HCT116 (cell line): ENCODE results near the gene ATF7. TPM values are rescaled to one million over a fixed set of nuclear protein-coding genes. Genes with fewer than 3 reads are reported as not detected.

Experiments used
- ATAC-seq: fragments of 200-7000 bp; cut with Tn5 transposase; 2 replicates; pipeline ENCODE4 v1.9.1; 2020; ENCODE audit warnings: mild to moderate bottlenecking, moderate library complexity
- BruUV-seq: library from RNA; stranded (reverse); fragments of 400-500 nt; replicated peaks from 2 replicates; lab custom pipeline; 2021; lab: Mats Ljungman, UMichigan
- CTCF ChIA-PET: fragments of 300-600 bp; sonication (Branson Sonifier 250); formaldehyde crosslinking; loops from one replicate; lab custom pipeline; 2021; ENCODE audit warnings: antibody characterized with exemption; lab: Charles Lee
- POLR2A ChIA-PET: fragments of 300-600, 350-600 bp; sonication (Branson Sonifier 250); formaldehyde crosslinking; loops from one replicate; lab custom pipeline; 2021; ENCODE audit warnings: antibody characterized with exemption; lab: Charles Lee
- RAD21 ChIA-PET, 2 experiments: fragments of 300-600 bp; sonication (Branson Sonifier 250); formaldehyde crosslinking; loops; one replicate each; lab custom pipeline; 2023; ENCODE audit warnings: low total read pairs in 2 of 2; ENCODE audit not compliant: uncharacterized antibody in 2 of 2, unreplicated experiment in 2 of 2, low non-redundant PET in 1 of 2; lab: Charles Lee
- DNase-seq: peaks from one replicate; pipeline ENCODE4 v3.0.0-alpha.2; 2010; ENCODE audit warnings: low read depth, low spot score
- H2AFZ ChIP-seq: fragments of 200-600 bp; shearing (Covaris generic), sonication (generic); 2 replicates; pipeline ENCODE4 v1.6.1; 2017; ENCODE audit warnings: low read depth, mixed run types, mixed read lengths, antibody characterized with exemption, low read length; ENCODE audit not compliant: poor library complexity, severe bottlenecking
- H3K27ac ChIP-seq: 2 replicates; pipeline ENCODE4 v1.5.1; 2012; ENCODE audit warnings: low read depth, low read length
- H3K27me3 ChIP-seq: fragments of 200-600 bp; sonication (generic); 2 replicates; pipeline ENCODE4 v1.6.1; 2016; ENCODE audit warnings: mixed run types, low read length, mixed read lengths; ENCODE audit not compliant: insufficient read depth
- H3K36me3 ChIP-seq, 2 experiments: fragments of 200-500 bp in 1 of 2; fragments of 200-600 bp in 1 of 2; sonication (Bioruptor generic) in 1 of 2; sonication (generic) in 1 of 2; 2 replicates each; pipeline versions ENCODE4 v1.5.1 to v1.6.1; 2014 to 2016; ENCODE audit warnings: low read length in 2 of 2, inconsistent platforms in 1 of 2, mixed read lengths in 1 of 2, mixed run types in 1 of 2; ENCODE audit not compliant: insufficient read depth in 2 of 2, control insufficient read depth in 1 of 2
- H3K4me1 ChIP-seq, 2 experiments: fragments of 200-600 bp in 1 of 2; sonication (generic) in 1 of 2; 2 replicates each; pipeline versions ENCODE4 v1.5.1 to v1.6.1; 2012 to 2017; ENCODE audit warnings: low read length in 2 of 2, inconsistent platforms in 1 of 2, mild to moderate bottlenecking in 1 of 2, mixed read lengths in 1 of 2, mixed run types in 1 of 2, moderate library complexity in 1 of 2; ENCODE audit not compliant: insufficient read depth in 2 of 2, control insufficient read depth in 1 of 2
- H3K4me2 ChIP-seq: fragments of 200-600 bp; sonication (generic); 2 replicates; pipeline ENCODE4 v1.6.1; 2017; ENCODE audit warnings: mixed run types, low read length, mixed read lengths
- H3K4me3 ChIP-seq, 2 experiments: fragments of 200-600 bp in 1 of 2; sonication (generic) in 1 of 2; replicated peaks in 1 of 2; 2 replicates each; pipeline ENCODE4 v1.5.1; 2011 to 2016; ENCODE audit warnings: low read length in 2 of 2, control low read depth in 1 of 2, low read depth in 1 of 2, mild to moderate bottlenecking in 1 of 2, mixed read lengths in 1 of 2, mixed run types in 1 of 2
- H3K79me2 ChIP-seq: fragments of 200-600 bp; sonication (generic); 2 replicates; pipeline ENCODE4 v1.6.1; 2017; ENCODE audit warnings: mild to moderate bottlenecking, mixed run types, low read length, moderate library complexity, mixed read lengths; ENCODE audit not compliant: insufficient read depth
- H3K9ac ChIP-seq: fragments of 200-600 bp; sonication (generic); 2 replicates; pipeline ENCODE4 v1.6.1; 2016; ENCODE audit warnings: low read length, mixed read lengths
- H3K9me2 ChIP-seq: fragments of 200-600 bp; sonication (generic), shearing (Covaris generic); 2 replicates; pipeline ENCODE4 v1.6.1; 2017; ENCODE audit warnings: mixed run types, mild to moderate bottlenecking, moderate library complexity; ENCODE audit not compliant: insufficient read depth
- H3K9me3 ChIP-seq, 2 experiments: fragments of 200-500 bp in 1 of 2; fragments of 200-600 bp in 1 of 2; sonication (Bioruptor generic) in 1 of 2; sonication (generic) in 1 of 2; 2 replicates each; pipeline ENCODE4 v1.6.1; 2014 to 2017; ENCODE audit warnings: low read length in 2 of 2, mixed read lengths in 2 of 2, inconsistent platforms in 1 of 2, low read depth in 1 of 2, mild to moderate bottlenecking in 1 of 2, mixed run types in 1 of 2, moderate library complexity in 1 of 2; ENCODE audit not compliant: control insufficient read depth in 1 of 2, insufficient read depth in 1 of 2
- H4K20me1 ChIP-seq: fragments of 200-600 bp; sonication (generic), shearing (Covaris generic); 2 replicates; pipeline ENCODE4 v1.6.1; 2017; ENCODE audit warnings: mixed run types, mild to moderate bottlenecking, moderate library complexity; ENCODE audit not compliant: insufficient read depth
- CBX3 ChIP-seq: IDR thresholded peaks from 2 replicates; pipeline ENCODE4 v1.6.1; 2012; ENCODE audit warnings: low read depth
- CEBPB ChIP-seq: IDR thresholded peaks from 2 replicates; pipeline ENCODE4 v1.6.1; 2012; ENCODE audit warnings: low read depth
- ELF1 ChIP-seq: IDR thresholded peaks from 2 replicates; pipeline ENCODE4 v1.6.1; 2012; ENCODE audit warnings: low read depth, borderline replicate concordance
- EZH2 ChIP-seq: fragments of 200-600 bp; sonication (generic); IDR thresholded peaks from 2 replicates; pipeline ENCODE4 v1.6.1; 2017; ENCODE audit warnings: antibody characterized with exemption, mixed run types
- EZH2phosphoT487 ChIP-seq: fragments of 200-600 bp; IDR thresholded peaks from 2 replicates; pipeline ENCODE4 v1.6.1; 2018; ENCODE audit warnings: antibody characterized with exemption, borderline replicate concordance
- POLR2A ChIP-seq: IDR thresholded peaks from 2 replicates; pipeline ENCODE4 v1.7.0; 2011; ENCODE audit warnings: borderline replicate concordance; ENCODE audit not compliant: insufficient read depth, insufficient read length; ENCODE audit errors: extremely low read depth
- POLR2AphosphoS5 ChIP-seq: IDR thresholded peaks from 2 replicates; pipeline ENCODE4 v1.6.1; 2011; ENCODE audit warnings: mild to moderate bottlenecking, low read depth, low read length, moderate library complexity
- RAD21 ChIP-seq: IDR thresholded peaks from 2 replicates; pipeline ENCODE4 v1.6.1; 2012; ENCODE audit warnings: low read depth, mild to moderate bottlenecking
- REST ChIP-seq: IDR thresholded peaks from 2 replicates; pipeline ENCODE4 v1.6.1; 2012; ENCODE audit warnings: low read depth
- SRF ChIP-seq: IDR thresholded peaks from 2 replicates; pipeline ENCODE4 v1.6.1; 2012; ENCODE audit warnings: low read depth
- ZBTB33 ChIP-seq: IDR thresholded peaks from 2 replicates; pipeline ENCODE4 v1.6.1; 2011; ENCODE audit warnings: mild to moderate bottlenecking, low read length, moderate library complexity; ENCODE audit not compliant: insufficient replicate concordance; ENCODE audit errors: extremely low read depth
- ZNF274 ChIP-seq: fragments of 200-500 bp; sonication (Bioruptor generic); IDR thresholded peaks from 2 replicates; pipeline ENCODE4 v1.6.1; 2014; ENCODE audit warnings: mild to moderate bottlenecking, low read depth, low read length, inconsistent platforms
- intact Hi-C: fragments of 100-400 bp; cut with micrococcal nuclease; formaldehyde crosslinking; loops from 2 replicates; pipeline ENCODE4 v1.10.0; 2022
- total RNA-seq: library from RNA; stranded (reverse); gene quantifications from one replicate; pipeline ENCODE4 v1.2.1, GENCODE V29; 2021; ENCODE audit not compliant: unreplicated experiment

ATF7 gene
- total RNA-seq, 1 experiment from 2014 or later: 24.0 TPM

- no peak overlapping the region for H3K4me3 ChIP-seq
- intact Hi-C loops: no loop called here
- no peak overlapping the region for H2AFZ ChIP-seq
- H3K9ac ChIP-seq: no peak overlapping the region
- CTCF ChIA-PET: interaction anchor here (0.6 to 2.1 kb wide), 2 partner anchors 120 to 404 kb away, joined by 3 to 4 read pairs; no protein-coding TSS in a partner anchor
- DNase-seq: no peak
- H3K4me2 ChIP-seq: no peak overlapping the region
- no peak overlapping the region for H3K27ac ChIP-seq
- peaks cover 50% of the 10 kb centered on the region for H4K20me1 ChIP-seq
- no peaks in the 10 kb centered on the region for H3K9me3 ChIP-seq
- H3K9me2 ChIP-seq: no peaks in the 10 kb centered on the region
- H3K27me3 ChIP-seq: no peaks in the 10 kb centered on the region
- RAD21 ChIA-PET: interaction anchor here in 1 of 2 experiments (0.8 kb wide), 1 partner anchor 631 kb away, joined by 4 read pairs; no protein-coding TSS in a partner anchor
- ATAC-seq: no peak
- TF ChIP-seq SRF (no peak), ZBTB33 (no peak), CBX3 (no peak), POLR2AphosphoS5 (no peak)
- BruUV-seq: no TSS peak
- POLR2A ChIA-PET: no interaction called here
- H3K36me3 ChIP-seq: peaks cover 88 to 92% of the 10 kb centered on the region in 2 experiments
- H3K79me2 ChIP-seq: peaks cover 99% of the 10 kb centered on the region
- H3K4me1 ChIP-seq: no peaks in the 10 kb centered on the region
These were observed 154.1 kb downstream of the ATF7 start for GRCh38 chr12:53472056-53472582.

- no peak for TF ChIP-seq EZH2phosphoT487
- no peak for TF ChIP-seq ZBTB33
- TF ChIP-seq ELF1: no peak
- no peak for TF ChIP-seq ZNF274
- TF ChIP-seq RAD21: no peak
- TF ChIP-seq CEBPB: no peak
- TF ChIP-seq POLR2A: no peak
- no peak for TF ChIP-seq REST
- TF ChIP-seq EZH2: no peak
- Histone ChIP-seq H3K27me3 (no peaks in the 10 kb centered on the region), H3K4me2 (no peak overlapping the region), H3K9me2 (no peaks in the 10 kb centered on the region), H3K79me2 (peaks cover 99% of the 10 kb centered on the region), H3K9ac (no peak overlapping the region), H3K27ac (no peak overlapping the region), H3K4me1 (no peaks in the 10 kb centered on the region), H4K20me1 (peaks cover 35% of the 10 kb centered on the region), H3K36me3 (peaks cover 90 to 93% of the 10 kb centered on the region in 2 experiments), H3K4me3 (no peak overlapping the region), H3K9me3 (no peaks in the 10 kb centered on the region), H2AFZ (no peak overlapping the region)
- DNase-seq (no peak), ATAC-seq (no peak)
- RAD21 ChIA-PET: no interaction called here
- no TSS peak for BruUV-seq
- CTCF ChIA-PET: no interaction called here
- POLR2A ChIA-PET: no interaction called here
- intact Hi-C loops: no loop called here
These were observed 157.9 kb downstream of the ATF7 start for GRCh38 chr12:53468282-53468681.
